ENCODE data around the gene LRTM2. TPM values are rescaled to one million over a fixed set of nuclear protein-coding genes. Genes with fewer than 3 reads are reported as not detected.

LRTM2 gene
- total and polyA plus RNA-seq, 8 donors: not detected

- peaks cover 0 to 6% (median 0%) of the 10 kb centered on the region in 3 donors for H3K4me1 ChIP-seq
- no peaks in the 10 kb centered on the region for H3K9me3 ChIP-seq
These were observed 12.6 kb downstream of the LRTM2 start for GRCh38 chr12:1832801-1833595.

GRCh38 chr12:1833596-1834028 is 13.2 kb downstream of the LRTM2 start:
- WGBS, 2 donors: 63 to 68% methylated on average over 10 of the region's 10 CpGs
- Histone ChIP-seq H3K27me3 (no peaks in the 10 kb centered on the region), H3K9me3 (no peaks in the 10 kb centered on the region), H3K4me1 (peaks cover 0 to 6% (median 0%) of the 10 kb centered on the region in 3 donors), H3K4me3 (no peak overlapping the region), H3K36me3 (no peaks in the 10 kb centered on the region), H3K27ac (no peak overlapping the region)
- DNase-seq (peak in 2 of 6 donors; percentile 27), ATAC-seq (no peak), FAIRE-seq (no peak)
- TF ChIP-seq, protein P1, sequence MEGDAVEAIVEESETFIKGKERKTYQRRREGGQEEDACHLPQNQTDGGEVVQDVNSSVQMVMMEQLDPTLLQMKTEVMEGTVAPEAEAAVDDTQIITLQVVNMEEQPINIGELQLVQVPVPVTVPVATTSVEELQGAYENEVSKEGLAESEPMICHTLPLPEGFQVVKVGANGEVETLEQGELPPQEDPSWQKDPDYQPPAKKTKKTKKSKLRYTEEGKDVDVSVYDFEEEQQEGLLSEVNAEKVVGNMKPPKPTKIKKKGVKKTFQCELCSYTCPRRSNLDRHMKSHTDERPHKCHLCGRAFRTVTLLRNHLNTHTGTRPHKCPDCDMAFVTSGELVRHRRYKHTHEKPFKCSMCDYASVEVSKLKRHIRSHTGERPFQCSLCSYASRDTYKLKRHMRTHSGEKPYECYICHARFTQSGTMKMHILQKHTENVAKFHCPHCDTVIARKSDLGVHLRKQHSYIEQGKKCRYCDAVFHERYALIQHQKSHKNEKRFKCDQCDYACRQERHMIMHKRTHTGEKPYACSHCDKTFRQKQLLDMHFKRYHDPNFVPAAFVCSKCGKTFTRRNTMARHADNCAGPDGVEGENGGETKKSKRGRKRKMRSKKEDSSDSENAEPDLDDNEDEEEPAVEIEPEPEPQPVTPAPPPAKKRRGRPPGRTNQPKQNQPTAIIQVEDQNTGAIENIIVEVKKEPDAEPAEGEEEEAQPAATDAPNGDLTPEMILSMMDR (IDR thresholded peaks at IDR 0.05): no peak
- intact Hi-C loops (cut with DNase I): no loop called here

More at GRCh38 chr12:1832801-1833595, 12.6 kb downstream of the LRTM2 start:
- intact Hi-C loops (cut with DNase I): no loop called here
- Histone ChIP-seq H3K27me3 (no peaks in the 10 kb centered on the region), H3K4me3 (no peak overlapping the region), H3K36me3 (no peaks in the 10 kb centered on the region), H3K27ac (no peak overlapping the region)
- ATAC-seq: no peak
- 62 to 71% methylated on average over 17 of the region's 17 CpGs for WGBS, 2 donors
- TF ChIP-seq, protein P1 (IDR thresholded peaks at IDR 0.05): no peak
- peak in 2 of 6 donors; percentile 16 to 22 for DNase-seq
- FAIRE-seq: no peak

DNA sequence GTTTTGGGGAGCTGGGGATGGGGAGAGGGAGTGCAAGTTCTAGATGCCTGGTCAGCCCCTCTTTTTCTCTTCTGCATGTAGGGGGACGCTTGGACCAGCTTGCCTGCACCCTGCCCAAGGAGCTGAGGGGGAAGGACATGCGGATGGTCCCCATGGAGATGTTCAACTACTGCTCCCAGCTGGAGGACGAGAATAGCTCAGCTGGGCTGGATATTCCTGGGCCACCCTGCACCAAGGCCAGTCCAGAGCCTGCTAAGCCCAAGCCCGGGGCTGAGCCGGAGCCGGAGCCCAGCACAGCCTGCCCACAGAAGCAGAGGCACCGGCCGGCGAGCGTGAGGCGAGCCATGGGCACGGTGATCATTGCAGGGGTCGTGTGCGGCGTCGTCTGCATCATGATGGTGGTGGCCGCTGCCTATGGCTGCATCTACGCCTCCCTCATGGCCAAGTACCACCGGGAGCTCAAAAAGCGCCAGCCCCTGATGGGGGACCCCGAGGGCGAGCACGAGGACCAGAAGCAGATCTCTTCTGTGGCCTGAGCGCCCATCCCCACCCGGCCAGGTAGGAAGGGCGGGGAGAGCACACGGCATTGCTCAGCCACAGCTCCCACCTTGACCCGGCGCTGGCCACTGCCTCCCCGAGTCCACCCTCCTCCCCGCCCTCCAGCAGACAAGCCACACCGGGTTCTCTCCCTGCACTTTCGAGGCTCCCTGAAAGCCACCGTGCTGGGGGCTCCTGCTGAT is 14.0 kb downstream of the LRTM2 start:
- intact Hi-C loops (cut with DNase I): no loop called here
- WGBS, 2 donors: 66 to 74% methylated on average over 34 of the region's 34 CpGs

DNA sequence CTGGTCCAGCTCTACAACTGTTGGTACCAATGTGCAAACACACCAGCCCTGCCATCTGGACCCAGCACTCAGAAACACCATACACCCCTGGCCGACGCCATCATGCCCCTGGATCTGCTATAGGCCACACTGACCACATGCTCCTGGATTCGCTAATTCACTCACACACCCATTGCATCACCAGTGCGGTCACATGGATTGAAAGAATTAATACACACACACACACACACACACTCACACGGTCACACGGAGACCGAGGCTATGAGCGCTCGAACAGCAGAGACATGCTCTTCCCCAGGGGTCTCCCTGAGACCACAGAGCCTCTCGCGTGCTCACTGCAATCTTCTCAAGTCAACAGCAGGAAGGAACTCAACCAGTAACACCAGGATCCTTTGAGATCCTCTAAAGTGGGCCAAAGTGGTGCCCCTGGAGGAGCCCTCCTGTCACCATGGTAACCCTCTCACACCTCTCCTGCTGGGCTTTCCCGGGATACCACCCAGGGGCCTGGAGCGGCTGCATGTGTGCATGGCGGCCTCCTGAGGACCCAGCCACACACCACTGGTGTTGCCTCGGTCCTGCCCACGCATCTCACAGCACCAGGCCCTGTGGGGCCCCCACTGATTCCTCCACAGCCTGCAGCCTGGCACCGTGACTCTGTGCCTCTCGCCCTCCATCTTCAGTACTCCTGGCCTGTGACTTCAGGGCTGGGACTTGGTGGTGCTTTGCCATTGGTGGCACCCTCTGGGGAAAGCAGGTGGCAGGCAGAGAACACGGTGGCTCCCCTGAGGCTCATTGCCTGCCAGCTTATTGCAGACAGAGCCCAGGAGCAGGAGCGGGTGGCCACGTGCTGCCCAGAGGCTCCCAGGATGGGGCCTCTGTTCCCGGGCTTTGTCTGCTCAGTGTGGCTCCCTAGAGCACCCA is 15.1 kb downstream of the LRTM2 start:
- TF ChIP-seq, protein P1 (IDR thresholded peaks at IDR 0.05): no peak
- 66 to 70% methylated on average over 22 of the region's 22 CpGs for WGBS, 2 donors
- peak in 2 of 6 donors; percentile 21 to 28 for DNase-seq
- no peaks in the 10 kb centered on the region for H3K9me3 ChIP-seq
- H3K27ac ChIP-seq: no peak overlapping the region
- H3K36me3 ChIP-seq: no peaks in the 10 kb centered on the region
- no peaks in the 10 kb centered on the region for H3K27me3 ChIP-seq
- H3K4me1 ChIP-seq: peaks cover 0 to 5% (median 0%) of the 10 kb centered on the region in 3 donors
- no peak overlapping the region for H3K4me3 ChIP-seq
- ATAC-seq: no peak
- intact Hi-C loops (cut with DNase I): no loop called here
- no peak for FAIRE-seq

More for the DNA sequence above, 14.0 kb downstream of the LRTM2 start:
- Histone ChIP-seq H3K4me3 (no peak overlapping the region), H3K27ac (no peak overlapping the region), H3K27me3 (no peaks in the 10 kb centered on the region), H3K36me3 (no peaks in the 10 kb centered on the region), H3K9me3 (no peaks in the 10 kb centered on the region), H3K4me1 (peaks cover 0 to 6% (median 0%) of the 10 kb centered on the region in 3 donors)
- FAIRE-seq: no peak
- ATAC-seq: no peak
- peak in 2 of 6 donors; percentile 37 to 46 for DNase-seq
- TF ChIP-seq, protein P1 (IDR thresholded peaks at IDR 0.05): no peak
